HepG2 (cell line): ENCODE results near the gene TXNRD2. TPM values are rescaled to one million over a fixed set of nuclear protein-coding genes. Genes with fewer than 3 reads are reported as not detected.

ENCODE experiments used
- ADNP ChIP-seq: sonication (generic); formaldehyde crosslinking; IDR thresholded peaks from 2 replicates; pipeline ENCODE4 v1.4.0; 2020; ENCODE audit warnings: missing genetic modification reagents
- AFF4 ChIP-seq: sonication (generic); formaldehyde crosslinking; IDR thresholded peaks from 2 replicates; pipeline ENCODE4 v1.4.0; 2020; ENCODE audit warnings: missing genetic modification reagents
- FLYWCH1 ChIP-seq: sonication (generic); formaldehyde crosslinking; IDR thresholded peaks from 2 replicates; pipeline ENCODE4 v1.8.1; 2023; ENCODE audit warnings: mild to moderate bottlenecking, missing genetic modification reagents
- HOXA9 ChIP-seq: sonication (generic); formaldehyde crosslinking; IDR thresholded peaks from 2 replicates; pipeline ENCODE4 v1.8.1; 2022; ENCODE audit warnings: missing genetic modification reagents, mild to moderate bottlenecking, moderate library complexity, borderline replicate concordance
- PAX8 ChIP-seq: sonication (generic); formaldehyde crosslinking; IDR thresholded peaks from 2 replicates; pipeline ENCODE4 v1.8.0; 2022; ENCODE audit warnings: mild to moderate bottlenecking, missing genetic modification reagents, borderline replicate concordance
- POLR2AphosphoS5 ChIP-seq: IDR thresholded peaks from 2 replicates; pipeline ENCODE4 v1.6.1; 2012; ENCODE audit warnings: low read depth, low read length
- PPARG ChIP-seq: conservative IDR thresholded peaks from 2 replicates; pipeline ENCODE4 v1.6.1; 2016; ENCODE audit warnings: missing biosample characterization, missing genetic modification reagents
- SALL1 ChIP-seq: sonication (generic); formaldehyde crosslinking; IDR thresholded peaks from 2 replicates; pipeline ENCODE4 v1.8.0; 2022; ENCODE audit warnings: mild to moderate bottlenecking, missing genetic modification reagents
- SETDB1 ChIP-seq: sonication (generic); formaldehyde crosslinking; IDR thresholded peaks from 2 replicates; pipeline ENCODE4 v1.5.1; 2020; ENCODE audit warnings: missing genetic modification reagents, mild to moderate bottlenecking, borderline replicate concordance
- SMAD3 ChIP-seq: sonication (generic); formaldehyde crosslinking; IDR thresholded peaks from 2 replicates; pipeline ENCODE4 v1.4.0; 2020; ENCODE audit warnings: missing genetic modification reagents
- SMARCE1 ChIP-seq: fragments of 450-650 bp; IDR thresholded peaks from 2 replicates; pipeline ENCODE4 v1.6.1; 2017; ENCODE audit warnings: borderline replicate concordance
- THYN1 ChIP-seq: sonication (generic); formaldehyde crosslinking; IDR thresholded peaks from 2 replicates; pipeline ENCODE4 v1.8.1; 2023; ENCODE audit warnings: low read depth, mild to moderate bottlenecking, moderate library complexity, missing genetic modification reagents, borderline replicate concordance
- ZBTB26 ChIP-seq: IDR thresholded peaks from 2 replicates; pipeline ENCODE4 v1.6.1; 2016; ENCODE audit warnings: missing compliant biosample characterization, missing genetic modification reagents, borderline replicate concordance
- ZFP82 ChIP-seq: sonication (generic); formaldehyde crosslinking; IDR thresholded peaks from 2 replicates; pipeline ENCODE4 v1.5.1; 2020; ENCODE audit warnings: mild to moderate bottlenecking, missing genetic modification reagents, borderline replicate concordance
- ZNF160 ChIP-seq: sonication (generic); formaldehyde crosslinking; IDR thresholded peaks from 2 replicates; pipeline ENCODE4 v1.8.0; 2022; ENCODE audit warnings: mild to moderate bottlenecking, inconsistent platforms, missing genetic modification reagents
- ZNF367 ChIP-seq: sonication (generic); formaldehyde crosslinking; IDR thresholded peaks from 2 replicates; pipeline ENCODE4 v1.4.0; 2020; ENCODE audit warnings: missing genetic modification reagents, borderline replicate concordance
- ZNF460 ChIP-seq: sonication (generic); formaldehyde crosslinking; IDR thresholded peaks from 2 replicates; pipeline ENCODE4 v1.5.1; 2020; ENCODE audit warnings: missing genetic modification reagents, mild to moderate bottlenecking, borderline replicate concordance
- ZNF496 ChIP-seq: sonication (generic); formaldehyde crosslinking; IDR thresholded peaks from 2 replicates; pipeline ENCODE4 v1.8.1; 2023; ENCODE audit warnings: mild to moderate bottlenecking, moderate library complexity, missing genetic modification reagents; ENCODE audit not compliant: insufficient replicate concordance
- ZNF660 ChIP-seq: sonication (generic); formaldehyde crosslinking; IDR thresholded peaks from 2 replicates; pipeline ENCODE4 v1.5.1; 2020; ENCODE audit warnings: mild to moderate bottlenecking, low read depth, missing genetic modification reagents, borderline replicate concordance
- ZNF724P ChIP-seq: sonication (generic); formaldehyde crosslinking; IDR thresholded peaks from 2 replicates; pipeline ENCODE4 v1.8.0; 2022; ENCODE audit warnings: missing genetic modification reagents, borderline replicate concordance
- ZNF737 ChIP-seq: sonication (generic); formaldehyde crosslinking; IDR thresholded peaks from 2 replicates; pipeline ENCODE4 v1.5.0; 2020; ENCODE audit warnings: missing genetic modification reagents, mild to moderate bottlenecking, borderline replicate concordance
- ZNF746 ChIP-seq: sonication (generic); formaldehyde crosslinking; IDR thresholded peaks from 2 replicates; pipeline ENCODE4 v1.8.0; 2022; ENCODE audit warnings: mild to moderate bottlenecking, missing genetic modification reagents
- ZNF816 ChIP-seq: sonication (generic); formaldehyde crosslinking; IDR thresholded peaks from 2 replicates; pipeline ENCODE4 v1.8.0; 2022; ENCODE audit warnings: missing genetic modification reagents, mild to moderate bottlenecking, borderline replicate concordance
- ZSCAN20 ChIP-seq: sonication (generic); formaldehyde crosslinking; IDR thresholded peaks from 2 replicates; pipeline ENCODE4 v1.4.0; 2020; ENCODE audit warnings: missing genetic modification reagents, mild to moderate bottlenecking, borderline replicate concordance
- ZSCAN22 ChIP-seq: sonication (generic); formaldehyde crosslinking; IDR thresholded peaks from 2 replicates; pipeline ENCODE4 v1.4.0; 2020; ENCODE audit warnings: mild to moderate bottlenecking, missing genetic modification reagents
- polyA plus RNA-seq, 8 experiments: library from polyadenylated mRNA; depleted of rRNA in 3 of 8; stranded (reverse) in 7 of 8; unstranded in 1 of 8; fragments of >200 nt; fragmentation: Illumina TruSeq in 4 of 8; extraction: Trizol in 4 of 8; gene quantifications; 2 replicates each; pipeline versions ENCODE4 v1.2.1 to v1.2.3, GENCODE V29; 2011 to 2016; ENCODE audit warnings: low read depth in 4 of 8, missing spikeins in 1 of 8, mixed read lengths in 1 of 8; ENCODE audit not compliant: insufficient read depth in 1 of 8
- total RNA-seq, 5 experiments: library from RNA; depleted of rRNA; stranded (reverse); fragments of >200 nt; fragmentation: Illumina TruSeq; extraction: Trizol; gene quantifications; 2 replicates each; pipeline ENCODE4 v1.2.3, GENCODE V29; 2016; ENCODE audit warnings: low read depth in 1 of 5
- TF ChIP-seq, protein P1 (sequence below): sonication (generic); formaldehyde crosslinking; IDR thresholded peaks from 2 replicates; pipeline ENCODE4 v1.4.0; 2020; ENCODE audit warnings: mild to moderate bottlenecking, missing genetic modification reagents

Gene TXNRD2
- total and polyA plus RNA-seq, 2 of the 13 experiments (the other 11 are each of a cell fraction or from before 2014, with no cell fraction given), result 17.5 to 18.6 TPM

DNA sequence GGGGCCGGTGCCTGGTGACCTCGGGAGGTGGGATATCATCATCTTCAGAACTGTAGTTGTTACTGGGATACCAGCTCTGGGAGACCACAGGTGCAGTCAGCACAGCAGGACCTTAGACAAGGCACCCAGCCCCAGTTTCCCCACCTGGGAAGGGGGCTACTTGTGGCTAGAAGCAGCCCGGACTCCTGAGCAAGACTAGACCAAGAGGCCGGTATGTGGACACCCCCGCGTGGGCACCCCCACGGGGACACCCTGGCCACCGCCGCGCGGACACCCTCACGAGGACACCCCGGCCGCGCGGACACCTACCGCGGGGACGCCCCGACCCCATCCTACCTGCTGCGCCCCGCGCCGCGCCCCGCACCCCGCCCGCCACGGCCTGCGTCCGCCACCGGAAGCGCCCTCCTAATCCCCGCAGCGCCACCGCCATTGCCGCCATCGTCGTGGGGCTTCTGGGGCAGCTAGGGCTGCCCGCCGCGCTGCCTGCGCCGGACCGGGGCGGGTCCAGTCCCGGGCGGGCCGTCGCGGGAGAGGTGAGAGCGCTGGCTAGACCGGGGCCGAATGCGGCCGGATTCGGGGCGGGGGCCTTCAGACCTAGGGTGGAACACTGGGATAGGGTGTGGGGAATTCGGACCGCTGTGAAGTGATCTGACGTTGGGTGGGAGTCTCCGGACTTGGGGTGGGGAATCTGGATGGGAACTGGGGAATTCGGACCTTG is at the start of gene TXNRD2, which contains the start of gene COMT (continued):
- TF ChIP-seq SMAD3 (no peak), ZNF660 (CRISPR knock-in tag) (no peak), ZNF737 (CRISPR knock-in tag) (no peak), SALL1 (CRISPR knock-in tag) (peak; percentile 60), ZNF460 (CRISPR knock-in tag) (no peak), ZSCAN22 (no peak), ZNF367 (CRISPR knock-in tag) (no peak), SMARCE1 (no peak), PPARG (CRISPR knock-in tag) (no peak), ZNF724P (CRISPR knock-in tag) (no peak), ZNF746 (CRISPR knock-in tag) (no peak), THYN1 (CRISPR knock-in tag) (no peak), HOXA9 (no peak), AFF4 (CRISPR knock-in tag) (no peak), POLR2AphosphoS5 (peak; percentile 66), SETDB1 (no peak), ZBTB26 (CRISPR knock-in tag) (no peak), ZNF496 (CRISPR knock-in tag) (no peak), ZSCAN20 (CRISPR knock-in tag) (no peak), ZNF816 (no peak), ZFP82 (CRISPR knock-in tag) (no peak), ZNF160 (no peak), PAX8 (CRISPR knock-in tag) (no peak), FLYWCH1 (no peak), ADNP (CRISPR knock-in tag) (no peak)
- TF ChIP-seq, protein P1, sequence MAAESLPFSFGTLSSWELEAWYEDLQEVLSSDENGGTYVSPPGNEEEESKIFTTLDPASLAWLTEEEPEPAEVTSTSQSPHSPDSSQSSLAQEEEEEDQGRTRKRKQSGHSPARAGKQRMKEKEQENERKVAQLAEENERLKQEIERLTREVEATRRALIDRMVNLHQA (CRISPR knock-in tag), result no peak
